ENCODE data around the gene CRHR1. TPM values are rescaled to one million over a fixed set of nuclear protein-coding genes. Genes with fewer than 3 reads are reported as not detected.

The CRHR1 gene
- total RNA-seq, 1 donor from 2014 or later = not detected

DNA sequence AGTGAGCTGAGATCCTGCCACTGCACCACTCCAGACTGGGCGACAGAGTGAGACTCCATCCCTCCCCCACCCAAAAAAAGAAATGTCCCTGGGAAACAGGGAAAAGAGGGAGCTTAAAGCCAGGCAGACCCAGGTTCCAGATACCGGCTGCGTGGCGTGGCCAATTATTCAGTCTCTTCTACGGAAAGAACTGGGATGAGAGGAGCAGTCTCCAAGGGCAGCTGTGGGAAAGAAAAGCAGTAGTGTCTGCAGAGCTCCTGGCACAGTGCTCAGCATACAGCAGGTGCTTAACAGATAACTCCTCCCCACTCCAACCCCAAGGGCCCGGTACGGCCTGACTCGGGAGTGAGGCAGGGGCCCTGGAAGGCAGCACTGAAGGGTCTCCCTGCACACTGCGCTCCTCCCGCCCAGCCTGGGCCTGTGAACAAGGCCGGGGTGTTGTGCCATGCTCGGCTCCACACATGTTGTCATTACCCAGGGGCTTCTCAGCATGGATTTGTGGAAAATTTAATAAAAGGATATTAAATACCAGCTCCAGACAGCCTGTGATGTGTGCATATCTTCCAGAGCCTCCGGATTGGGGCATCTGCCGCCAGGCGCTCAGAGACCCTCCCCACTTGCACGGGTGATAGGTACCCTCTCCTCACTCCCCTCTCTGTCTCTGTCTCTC lies 42.9 kb downstream of the CRHR1 start:
- DNase-seq (ENCODE audit: low read depth) = no peak
- TF ChIP-seq, protein P1, sequence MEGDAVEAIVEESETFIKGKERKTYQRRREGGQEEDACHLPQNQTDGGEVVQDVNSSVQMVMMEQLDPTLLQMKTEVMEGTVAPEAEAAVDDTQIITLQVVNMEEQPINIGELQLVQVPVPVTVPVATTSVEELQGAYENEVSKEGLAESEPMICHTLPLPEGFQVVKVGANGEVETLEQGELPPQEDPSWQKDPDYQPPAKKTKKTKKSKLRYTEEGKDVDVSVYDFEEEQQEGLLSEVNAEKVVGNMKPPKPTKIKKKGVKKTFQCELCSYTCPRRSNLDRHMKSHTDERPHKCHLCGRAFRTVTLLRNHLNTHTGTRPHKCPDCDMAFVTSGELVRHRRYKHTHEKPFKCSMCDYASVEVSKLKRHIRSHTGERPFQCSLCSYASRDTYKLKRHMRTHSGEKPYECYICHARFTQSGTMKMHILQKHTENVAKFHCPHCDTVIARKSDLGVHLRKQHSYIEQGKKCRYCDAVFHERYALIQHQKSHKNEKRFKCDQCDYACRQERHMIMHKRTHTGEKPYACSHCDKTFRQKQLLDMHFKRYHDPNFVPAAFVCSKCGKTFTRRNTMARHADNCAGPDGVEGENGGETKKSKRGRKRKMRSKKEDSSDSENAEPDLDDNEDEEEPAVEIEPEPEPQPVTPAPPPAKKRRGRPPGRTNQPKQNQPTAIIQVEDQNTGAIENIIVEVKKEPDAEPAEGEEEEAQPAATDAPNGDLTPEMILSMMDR (conservative IDR thresholded peaks at IDR 0.05; ENCODE audit: low read depth, low read length) = no peak
- no peak overlapping the region for H3K4me3 ChIP-seq (ENCODE audit: low read depth, low read length)

DNA sequence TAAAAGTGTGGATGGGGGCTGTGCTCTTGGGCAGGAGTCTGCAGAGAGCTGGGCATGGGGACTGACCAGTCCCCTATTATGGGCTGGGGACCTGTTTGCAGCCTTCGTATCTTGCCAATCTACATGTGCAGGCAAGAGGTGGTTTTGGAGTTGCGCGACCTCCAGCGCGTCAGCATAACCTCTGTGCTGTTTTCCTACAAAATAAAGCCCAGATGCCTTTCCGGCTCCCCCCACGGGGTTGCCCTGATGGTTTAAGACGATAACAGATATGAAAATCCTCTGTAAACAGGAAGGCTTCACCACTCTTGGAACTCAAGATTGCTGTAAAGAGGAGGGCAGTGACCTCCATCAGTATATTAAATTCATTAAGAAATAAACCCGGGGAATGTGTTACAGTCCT lies 44.1 kb downstream of the CRHR1 start:
- DNase-seq (ENCODE audit: low read depth) = no peak
- TF ChIP-seq, protein P1 (conservative IDR thresholded peaks at IDR 0.05; ENCODE audit: low read depth, low read length) = no peak
- no peak overlapping the region for H3K4me3 ChIP-seq (ENCODE audit: low read depth, low read length)

DNA sequence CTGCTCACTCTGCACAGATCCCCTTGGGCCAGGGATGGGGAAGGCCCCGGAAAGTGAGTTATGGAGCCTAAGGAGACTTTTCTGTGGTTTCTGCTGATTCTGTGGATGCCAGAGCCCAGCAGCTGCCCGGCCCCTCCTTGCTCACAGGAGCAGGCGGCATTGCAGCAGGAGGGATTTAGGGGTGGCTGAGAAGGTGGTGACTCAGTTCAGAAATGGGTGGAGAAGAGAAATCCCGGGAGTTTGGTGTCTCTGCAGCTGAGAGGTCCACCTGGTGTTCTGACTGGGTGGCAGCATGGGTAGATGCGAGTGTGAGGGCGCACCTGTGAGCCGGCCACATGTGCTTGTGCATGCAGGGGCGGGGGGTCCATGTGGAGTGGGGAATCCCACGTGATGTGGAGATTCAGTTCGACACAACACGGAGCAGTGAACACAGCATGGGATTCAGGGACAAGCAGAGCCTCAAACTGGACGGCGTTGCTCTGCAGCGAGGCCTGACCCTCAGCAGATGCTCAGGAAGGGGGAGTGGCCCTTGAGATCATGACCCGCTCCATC lies 44.5 kb downstream of the CRHR1 start:
- no peak overlapping the region for H3K4me3 ChIP-seq (ENCODE audit: low read depth, low read length)
- TF ChIP-seq, protein P1 (conservative IDR thresholded peaks at IDR 0.05; ENCODE audit: low read depth, low read length) = no peak
- no peak for DNase-seq (ENCODE audit: low read depth)

DNA sequence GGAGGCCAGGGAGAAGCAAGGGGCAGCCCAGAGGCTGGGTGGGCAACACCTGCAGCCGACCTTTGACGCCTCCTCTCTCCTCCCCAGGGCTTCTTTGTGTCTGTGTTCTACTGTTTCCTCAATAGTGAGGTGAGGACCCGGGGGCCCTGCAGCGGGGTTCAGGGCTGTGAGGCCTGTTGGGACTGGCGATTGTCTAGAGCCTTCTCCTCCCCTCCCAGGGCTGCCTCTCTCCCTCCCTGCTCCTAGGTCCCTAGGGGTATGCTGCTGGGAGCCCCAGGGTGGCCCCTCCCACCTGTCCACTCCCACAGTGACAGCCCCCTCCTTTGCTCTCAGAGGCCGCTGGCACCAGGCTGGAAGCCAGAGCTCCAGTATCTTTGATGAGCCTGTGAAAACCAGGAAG lies 49.8 kb downstream of the CRHR1 start:
- TF ChIP-seq, protein P1 (conservative IDR thresholded peaks at IDR 0.05; ENCODE audit: low read depth, low read length) = no peak
- DNase-seq (ENCODE audit: low read depth) = no peak
- H3K4me3 ChIP-seq (ENCODE audit: low read depth, low read length) = no peak overlapping the region

DNA sequence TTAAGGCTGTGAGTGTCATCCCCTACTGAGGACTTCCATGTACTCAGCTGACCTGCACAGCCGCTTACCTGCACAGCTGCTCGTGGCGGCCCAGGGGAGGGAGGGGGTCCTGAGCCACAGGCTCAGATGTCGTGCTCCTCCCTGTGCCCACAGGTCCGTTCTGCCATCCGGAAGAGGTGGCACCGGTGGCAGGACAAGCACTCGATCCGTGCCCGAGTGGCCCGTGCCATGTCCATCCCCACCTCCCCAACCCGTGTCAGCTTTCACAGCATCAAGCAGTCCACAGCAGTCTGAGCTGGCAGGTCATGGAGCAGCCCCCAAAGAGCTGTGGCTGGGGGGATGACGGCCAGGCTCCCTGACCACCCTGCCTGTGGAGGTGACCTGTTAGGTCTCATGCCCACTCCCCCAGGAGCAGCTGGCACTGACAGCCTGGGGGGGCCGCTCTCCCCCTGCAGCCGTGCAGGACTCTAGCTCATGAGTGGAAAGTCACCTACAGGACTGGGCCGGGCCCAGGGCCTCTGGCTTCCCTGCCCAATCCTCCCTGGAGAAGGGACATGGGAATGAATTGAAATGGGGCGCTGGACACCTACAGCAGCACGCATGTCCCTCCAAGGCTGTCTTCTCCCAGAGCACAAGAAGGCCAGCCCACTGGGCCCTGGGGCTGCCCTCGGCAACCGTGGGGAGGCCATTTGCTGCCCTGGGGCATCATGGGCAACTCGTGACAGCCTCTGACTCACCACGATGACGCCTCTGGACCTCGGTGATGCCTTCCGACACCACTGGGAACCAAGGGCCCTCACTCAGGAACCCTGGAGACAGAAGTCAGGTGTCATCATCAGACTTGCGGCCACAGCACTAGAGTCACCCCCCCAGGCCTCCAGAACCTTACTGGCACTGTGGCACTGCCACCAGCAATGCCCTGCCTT lies 50.6 kb downstream of the CRHR1 start:
- DNase-seq (ENCODE audit: low read depth) = no peak
- no peak overlapping the region for H3K4me3 ChIP-seq (ENCODE audit: low read depth, low read length)
- TF ChIP-seq, protein P1 (conservative IDR thresholded peaks at IDR 0.05; ENCODE audit: low read depth, low read length) = no peak

DNA sequence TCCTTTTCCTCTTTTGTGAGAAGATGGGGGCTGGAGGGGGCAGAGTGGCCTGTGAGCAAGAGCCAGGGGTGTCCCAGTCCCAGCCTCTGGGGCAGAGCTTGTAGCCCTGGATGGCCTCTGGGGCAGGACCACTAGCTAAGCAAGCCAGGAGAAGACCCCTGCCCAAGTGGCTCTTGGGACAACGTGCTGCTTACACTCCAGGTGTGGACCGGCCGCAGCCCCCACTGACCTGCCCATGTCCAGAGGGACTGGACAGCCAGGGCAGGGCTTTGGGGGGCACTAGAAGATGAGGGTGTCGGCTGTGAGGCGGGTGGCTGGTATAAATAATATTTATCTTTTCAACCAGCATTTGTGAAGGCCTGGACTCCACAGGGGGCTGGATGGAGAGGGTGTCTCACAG lies 51.4 kb downstream of the CRHR1 start:
- DNase-seq (ENCODE audit: low read depth) = no peak
- H3K4me3 ChIP-seq (ENCODE audit: low read depth, low read length) = no peak overlapping the region
- TF ChIP-seq, protein P1 (conservative IDR thresholded peaks at IDR 0.05; ENCODE audit: low read depth, low read length) = no peak
